Measurements from ENCODE around the gene KIF13A.
"Not testable (repeated sequence)": the region's sequence is repeated elsewhere in the genome, so short reads cannot be mapped to it uniquely, and the experiment has no call there.

The KIF13A gene

GRCh38 chr6:17987447-17987696, at the start of gene KIF13A:
KIF13A (minus strand) TSS chr6:17987635; CDS start chr6:17987463, 172 bp downstream.
- no peak for DNase-seq

GRCh38 chr6:18036781-18037180, 49.3 kb upstream of the KIF13A start:
- DNase-seq, result no peak

GRCh38 chr6:18035330-18035854, 48.0 kb upstream of the KIF13A start:
- DNase-seq, result no peak

- no peak for DNase-seq
Measured at GRCh38 chr6:18034798-18035202, 47.4 kb upstream of the KIF13A start.

- DNase-seq, result no peak
Measured at GRCh38 chr6:18031680-18032256, 44.3 kb upstream of the KIF13A start.

- DNase-seq, result no peak
Measured at GRCh38 chr6:18031189-18031588, 43.8 kb upstream of the KIF13A start.

GRCh38 chr6:18028332-18028731, 40.9 kb upstream of the KIF13A start:
- no peak for DNase-seq

- DNase-seq, result no peak
Measured at GRCh38 chr6:18025596-18025995, 38.2 kb upstream of the KIF13A start.

GRCh38 chr6:18024876-18025275, 37.4 kb upstream of the KIF13A start:
- DNase-seq, result no peak

- DNase-seq, result no peak
Measured at GRCh38 chr6:18023891-18024290, 36.5 kb upstream of the KIF13A start.

- no peak for DNase-seq
Measured at GRCh38 chr6:18022398-18023231, 35.2 kb upstream of the KIF13A start.

GRCh38 chr6:18021166-18021850, 33.9 kb upstream of the KIF13A start:
- DNase-seq, result no peak

GRCh38 chr6:18020545-18020944, 33.1 kb upstream of the KIF13A start:
- not testable (repeated sequence) for DNase-seq

GRCh38 chr6:18019539-18020534, 32.4 kb upstream of the KIF13A start:
- DNase-seq, result no peak

- not testable (repeated sequence) for DNase-seq
Measured at GRCh38 chr6:18019133-18019532, 31.7 kb upstream of the KIF13A start.

- no peak for DNase-seq
Measured at GRCh38 chr6:18016698-18017097, 29.3 kb upstream of the KIF13A start.

GRCh38 chr6:18016133-18016532, 28.7 kb upstream of the KIF13A start:
- no peak for DNase-seq

- no peak for DNase-seq
Measured at GRCh38 chr6:18011287-18011686, 23.9 kb upstream of the KIF13A start.

- not testable (repeated sequence) for DNase-seq
Measured at GRCh38 chr6:18010540-18010939, 23.1 kb upstream of the KIF13A start.

- DNase-seq, result no peak
Measured at GRCh38 chr6:18004256-18004985, 17.0 kb upstream of the KIF13A start.

- DNase-seq, result no peak
Measured at GRCh38 chr6:17999425-17999824, 12.0 kb upstream of the KIF13A start.

GRCh38 chr6:17998442-17998841, 11.0 kb upstream of the KIF13A start:
- no peak for DNase-seq

All from CD4-positive, alpha-beta T cell treated with Interleukin-4 for 4 hours (primary cell).